ENCODE results near the gene DOCK9.
"Not testable (repeated sequence)": the region's sequence is repeated elsewhere in the genome, so short reads cannot be mapped to it uniquely, and the experiment has no call there.

The DOCK9 gene

GRCh38 chr13:98766697-98767096, 211.2 kb downstream of the DOCK9 start:
- no peak for DNase-seq

- DNase-seq: no peak
Measured at GRCh38 chr13:98765996-98766519, 211.8 kb downstream of the DOCK9 start.

- no peak for DNase-seq
Measured at GRCh38 chr13:98761986-98762616, 215.8 kb downstream of the DOCK9 start.

- DNase-seq: no peak
Measured at GRCh38 chr13:98761126-98761985, 216.5 kb downstream of the DOCK9 start.

- DNase-seq: no peak
Measured at GRCh38 chr13:98755729-98756128, 222.1 kb downstream of the DOCK9 start.

- DNase-seq: no peak
Measured at GRCh38 chr13:98755116-98755515, 222.7 kb downstream of the DOCK9 start.

GRCh38 chr13:98754468-98754867, 223.4 kb downstream of the DOCK9 start:
- not testable (repeated sequence) for DNase-seq

- DNase-seq: no peak
Measured at GRCh38 chr13:98752467-98753290, 225.2 kb downstream of the DOCK9 start, which contains the start of gene SLC15A1. Gene SLC15A1, minus strand, starts transcription at chr13:98752672. Its CDS starts 74 bp downstream, at chr13:98752598.

- no peak for DNase-seq
Measured at GRCh38 chr13:98751861-98752466, 225.9 kb downstream of the DOCK9 start.

GRCh38 chr13:98751367-98751782, 226.5 kb downstream of the DOCK9 start:
- no peak for DNase-seq

- DNase-seq: no peak
Measured at GRCh38 chr13:98749501-98749900, 228.4 kb downstream of the DOCK9 start.

GRCh38 chr13:98746968-98747367, 230.9 kb downstream of the DOCK9 start:
- no peak for DNase-seq

All from SIG-M5 (cell line).